Measurements from ENCODE around the gene CENPK.

DNA sequence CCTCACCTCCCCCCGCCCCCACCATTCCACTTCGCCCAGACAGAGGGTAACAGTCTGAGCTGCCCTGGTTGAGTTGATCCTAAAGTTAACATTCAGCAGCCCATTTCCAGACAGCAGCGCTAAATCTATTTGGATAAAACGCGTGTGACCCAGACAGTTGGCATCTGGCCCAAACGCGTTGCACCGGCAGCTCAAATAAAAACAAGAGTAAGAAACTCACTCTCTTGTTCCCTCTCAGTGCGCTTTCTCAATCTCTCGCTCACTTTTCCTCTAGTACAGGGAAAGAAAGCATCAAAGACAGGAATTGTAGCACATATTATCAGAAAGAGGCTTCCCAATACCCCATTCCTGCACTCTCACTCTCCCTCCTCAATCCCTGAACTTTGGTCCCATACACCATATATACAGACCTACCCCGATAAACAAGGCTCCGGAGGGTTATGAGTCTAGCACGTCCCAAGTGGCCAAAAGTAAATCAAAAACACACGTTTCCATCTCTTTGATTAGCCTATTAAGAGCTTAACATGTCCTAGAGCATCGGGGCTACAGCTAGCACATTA, 82.6 kb downstream of the CENPK start:
- TF ChIP-seq, protein P1, sequence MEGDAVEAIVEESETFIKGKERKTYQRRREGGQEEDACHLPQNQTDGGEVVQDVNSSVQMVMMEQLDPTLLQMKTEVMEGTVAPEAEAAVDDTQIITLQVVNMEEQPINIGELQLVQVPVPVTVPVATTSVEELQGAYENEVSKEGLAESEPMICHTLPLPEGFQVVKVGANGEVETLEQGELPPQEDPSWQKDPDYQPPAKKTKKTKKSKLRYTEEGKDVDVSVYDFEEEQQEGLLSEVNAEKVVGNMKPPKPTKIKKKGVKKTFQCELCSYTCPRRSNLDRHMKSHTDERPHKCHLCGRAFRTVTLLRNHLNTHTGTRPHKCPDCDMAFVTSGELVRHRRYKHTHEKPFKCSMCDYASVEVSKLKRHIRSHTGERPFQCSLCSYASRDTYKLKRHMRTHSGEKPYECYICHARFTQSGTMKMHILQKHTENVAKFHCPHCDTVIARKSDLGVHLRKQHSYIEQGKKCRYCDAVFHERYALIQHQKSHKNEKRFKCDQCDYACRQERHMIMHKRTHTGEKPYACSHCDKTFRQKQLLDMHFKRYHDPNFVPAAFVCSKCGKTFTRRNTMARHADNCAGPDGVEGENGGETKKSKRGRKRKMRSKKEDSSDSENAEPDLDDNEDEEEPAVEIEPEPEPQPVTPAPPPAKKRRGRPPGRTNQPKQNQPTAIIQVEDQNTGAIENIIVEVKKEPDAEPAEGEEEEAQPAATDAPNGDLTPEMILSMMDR (IDR thresholded peaks at IDR 0.05), result no peak
- no peak for TF ChIP-seq EZH2 (IDR thresholded peaks at IDR 0.05; ENCODE audit: borderline replicate concordance, insufficient read depth, low read depth, low read length, poor library complexity, severe bottlenecking)
